GM12878 (cell line): ENCODE results near the gene SULT6B1.

Experiments
- EZH2 ChIP-seq: IDR thresholded peaks from 2 replicates; pipeline ENCODE4 v1.6.1; 2012; ENCODE audit warnings: low read depth, mild to moderate bottlenecking, control low read depth, inconsistent platforms, low read length, borderline replicate concordance; ENCODE audit not compliant: control insufficient read depth
- HDGF ChIP-seq: fragments of 450-650 bp; IDR thresholded peaks from 2 replicates; pipeline ENCODE4 v1.6.1; 2016; ENCODE audit warnings: antibody characterized with exemption
- POLR2A ChIP-seq: IDR thresholded peaks from 2 replicates; pipeline ENCODE4 v1.6.1; 2011; ENCODE audit warnings: low read depth, mild to moderate bottlenecking, low read length
- RAD21 ChIP-seq: IDR thresholded peaks from 2 replicates; pipeline ENCODE4 v1.6.1; 2011; ENCODE audit warnings: mild to moderate bottlenecking, low read depth, low read length, moderate library complexity; ENCODE audit not compliant: insufficient read depth
- SRF ChIP-seq, 2 experiments: IDR thresholded peaks; 2 replicates each; pipeline ENCODE4 v1.6.1; 2011; ENCODE audit warnings: low read depth in 2 of 2, low read length in 2 of 2, mild to moderate bottlenecking in 1 of 2, moderate library complexity in 1 of 2
- SUPT20H ChIP-seq: IDR thresholded peaks from 2 replicates; pipeline ENCODE4 v1.6.1; 2011; ENCODE audit warnings: low read depth, mild to moderate bottlenecking, low read length, moderate library complexity, borderline replicate concordance; ENCODE audit not compliant: control insufficient read depth
- SUZ12 ChIP-seq: fragments of 200-600 bp; sonication (generic); IDR thresholded peaks from one replicate; pipeline ENCODE4 v1.6.1; 2018; ENCODE audit warnings: antibody characterized with exemption, mild to moderate bottlenecking; ENCODE audit not compliant: unreplicated experiment
- TF ChIP-seq, protein P1 (sequence below), 3 experiments: IDR thresholded peaks in 2 of 3; conservative IDR thresholded peaks in 1 of 3; 2 replicates each; pipeline ENCODE4 v1.5.1; 2011; ENCODE audit warnings: low read depth in 3 of 3, low read length in 3 of 3, mild to moderate bottlenecking in 3 of 3, control low read depth in 2 of 3, moderate library complexity in 2 of 3, inconsistent platforms in 1 of 3, mixed read lengths in 1 of 3; ENCODE audit not compliant: control insufficient read depth in 2 of 3, insufficient read depth in 1 of 3; ENCODE audit errors: extremely low read depth in 1 of 3

DNA sequence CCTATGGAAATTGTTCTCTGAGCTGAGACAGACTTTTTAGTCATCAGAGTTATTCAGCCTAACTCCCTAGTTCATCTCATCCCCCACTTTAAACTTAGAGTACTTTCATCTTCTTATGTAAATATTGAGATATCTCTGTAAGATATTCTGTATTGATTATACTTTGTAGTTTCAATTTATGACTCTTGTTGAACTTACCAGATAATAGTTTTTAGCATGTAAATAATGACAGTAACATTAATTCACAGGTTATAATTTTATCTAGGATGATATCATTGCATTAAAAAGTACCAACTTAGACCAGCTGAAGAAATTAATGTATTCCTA is 16.9 kb downstream of the SULT6B1 start:
- TF ChIP-seq SRF (IDR thresholded peaks at IDR 0.05; ENCODE audit: low read depth in 2 of 2, low read length in 2 of 2) = no peak
- no peak for TF ChIP-seq RAD21
- TF ChIP-seq, protein P1, sequence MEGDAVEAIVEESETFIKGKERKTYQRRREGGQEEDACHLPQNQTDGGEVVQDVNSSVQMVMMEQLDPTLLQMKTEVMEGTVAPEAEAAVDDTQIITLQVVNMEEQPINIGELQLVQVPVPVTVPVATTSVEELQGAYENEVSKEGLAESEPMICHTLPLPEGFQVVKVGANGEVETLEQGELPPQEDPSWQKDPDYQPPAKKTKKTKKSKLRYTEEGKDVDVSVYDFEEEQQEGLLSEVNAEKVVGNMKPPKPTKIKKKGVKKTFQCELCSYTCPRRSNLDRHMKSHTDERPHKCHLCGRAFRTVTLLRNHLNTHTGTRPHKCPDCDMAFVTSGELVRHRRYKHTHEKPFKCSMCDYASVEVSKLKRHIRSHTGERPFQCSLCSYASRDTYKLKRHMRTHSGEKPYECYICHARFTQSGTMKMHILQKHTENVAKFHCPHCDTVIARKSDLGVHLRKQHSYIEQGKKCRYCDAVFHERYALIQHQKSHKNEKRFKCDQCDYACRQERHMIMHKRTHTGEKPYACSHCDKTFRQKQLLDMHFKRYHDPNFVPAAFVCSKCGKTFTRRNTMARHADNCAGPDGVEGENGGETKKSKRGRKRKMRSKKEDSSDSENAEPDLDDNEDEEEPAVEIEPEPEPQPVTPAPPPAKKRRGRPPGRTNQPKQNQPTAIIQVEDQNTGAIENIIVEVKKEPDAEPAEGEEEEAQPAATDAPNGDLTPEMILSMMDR (IDR thresholded peaks at IDR 0.05 in 2 of 3, conservative IDR thresholded peaks at IDR 0.05 in 1 of 3; ENCODE audit: control insufficient read depth in 2 of 3, extremely low read depth in 1 of 3, insufficient read depth in 1 of 3, low read depth in 3 of 3, low read length in 3 of 3) = no peak
- no peak for TF ChIP-seq POLR2A
- TF ChIP-seq HDGF = no peak
- no peak for TF ChIP-seq SUPT20H
- TF ChIP-seq SUZ12 = no peak
- no peak for TF ChIP-seq EZH2
